ENCODE results near the gene KRTAP5-6.

The KRTAP5-6 gene

DNA sequence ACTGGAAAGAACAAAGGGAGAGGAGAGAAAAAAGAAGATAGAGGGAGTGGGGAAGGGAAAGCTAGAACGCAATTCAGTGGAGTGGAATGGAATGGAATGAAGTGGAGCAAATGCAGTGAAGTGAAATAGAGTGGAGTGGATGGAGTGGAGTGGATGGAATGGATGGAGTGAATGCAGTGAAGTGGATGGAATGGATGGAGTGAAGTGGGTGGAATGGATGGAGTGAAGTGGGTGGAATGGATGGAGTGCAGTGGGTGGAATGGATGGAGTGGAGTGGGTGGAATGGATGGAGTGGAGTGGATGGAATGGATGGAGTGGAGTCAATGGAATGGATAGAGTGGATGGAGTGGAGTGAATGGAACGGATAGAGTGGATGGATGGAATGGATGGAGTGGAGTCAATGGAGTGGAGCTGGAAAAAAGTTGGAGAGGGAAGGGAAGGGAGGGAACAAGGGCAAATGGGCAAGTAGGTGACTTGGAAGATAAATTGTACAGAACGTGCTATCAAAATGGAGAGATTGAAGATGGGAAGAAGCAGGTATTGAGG is 39.5 kb downstream of the KRTAP5-6 start:
- no peak for TF ChIP-seq CTCF (IDR thresholded peaks at IDR 0.05; ENCODE audit: borderline replicate concordance, insufficient read depth, low read depth, low read length)
- H3K4me3 ChIP-seq (ENCODE audit: low read depth, low read length): no peak overlapping the region

- H3K4me3 ChIP-seq (ENCODE audit: low read depth, low read length): no peak overlapping the region
- TF ChIP-seq CTCF (IDR thresholded peaks at IDR 0.05; ENCODE audit: borderline replicate concordance, insufficient read depth, low read depth, low read length): no peak
These were observed 40.2 kb downstream of the KRTAP5-6 start for GRCh38 chr11:1737080-1737757.

GRCh38 chr11:1738380-1738779 is 41.4 kb downstream of the KRTAP5-6 start:
- no peak for TF ChIP-seq CTCF (IDR thresholded peaks at IDR 0.05; ENCODE audit: borderline replicate concordance, insufficient read depth, low read depth, low read length)
- H3K4me3 ChIP-seq (ENCODE audit: low read depth, low read length): no peak overlapping the region

GRCh38 chr11:1739576-1739975 is 42.6 kb downstream of the KRTAP5-6 start:
- TF ChIP-seq CTCF (IDR thresholded peaks at IDR 0.05; ENCODE audit: borderline replicate concordance, insufficient read depth, low read depth, low read length): no peak
- H3K4me3 ChIP-seq (ENCODE audit: low read depth, low read length): no peak overlapping the region

DNA sequence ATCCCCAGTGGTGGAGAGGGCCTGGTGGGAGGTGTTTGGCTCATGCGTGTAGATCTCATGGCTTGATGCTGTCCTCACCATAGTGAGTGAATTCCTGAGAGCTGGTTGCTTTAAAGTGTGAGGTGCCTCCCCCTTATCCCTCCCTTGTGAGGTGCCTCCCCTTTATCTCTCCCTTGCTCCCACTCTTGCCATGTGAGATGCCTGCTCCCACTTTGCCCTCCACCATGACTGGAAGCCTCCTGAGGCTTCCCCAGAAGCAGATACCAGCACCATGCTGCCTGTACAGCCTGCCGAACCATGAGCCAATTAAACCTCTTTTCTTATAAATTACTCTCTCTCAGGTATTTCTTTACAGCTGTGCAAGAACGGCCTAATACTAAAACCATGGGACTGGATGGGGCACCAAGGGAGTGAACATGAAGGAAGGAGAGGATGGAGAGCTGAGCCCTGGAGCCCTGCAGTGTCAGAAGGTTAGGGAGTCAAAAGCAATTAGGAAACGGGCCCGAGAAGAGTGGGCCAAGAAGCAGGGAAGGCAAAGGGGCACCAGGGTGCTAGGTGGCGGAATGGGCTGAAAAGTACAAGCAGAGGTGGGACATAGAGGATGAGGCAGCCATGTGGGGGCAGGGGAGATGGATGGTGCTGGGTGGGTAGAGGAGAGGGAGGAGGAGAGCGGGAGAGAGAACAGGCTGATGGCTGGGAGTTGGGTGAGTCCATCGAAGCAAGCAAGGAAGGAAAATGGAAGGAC is 44.0 kb downstream of the KRTAP5-6 start:
- no peak for TF ChIP-seq CTCF (IDR thresholded peaks at IDR 0.05; ENCODE audit: borderline replicate concordance, insufficient read depth, low read depth, low read length)
- H3K4me3 ChIP-seq (ENCODE audit: low read depth, low read length): no peak overlapping the region

GRCh38 chr11:1741741-1742140 is 44.7 kb downstream of the KRTAP5-6 start:
- H3K4me3 ChIP-seq (ENCODE audit: low read depth, low read length): no peak overlapping the region
- TF ChIP-seq CTCF (IDR thresholded peaks at IDR 0.05; ENCODE audit: borderline replicate concordance, insufficient read depth, low read depth, low read length): no peak

All from GM12875 (cell line).